Measurements from ENCODE around the gene ABHD12.
"Not testable (repeated sequence)": the region's sequence is repeated elsewhere in the genome, so short reads cannot be mapped to it uniquely, and the experiment has no call there.

The ABHD12 gene

GRCh38 chr20:25418776-25419175 lies 28.1 kb upstream of the ABHD12 start:
- ChIA-PET POLR2A (ENCODE audit: low non-redundant PET) (no interaction called here), CTCF (no interaction called here)
- TF ChIP-seq, protein P1, sequence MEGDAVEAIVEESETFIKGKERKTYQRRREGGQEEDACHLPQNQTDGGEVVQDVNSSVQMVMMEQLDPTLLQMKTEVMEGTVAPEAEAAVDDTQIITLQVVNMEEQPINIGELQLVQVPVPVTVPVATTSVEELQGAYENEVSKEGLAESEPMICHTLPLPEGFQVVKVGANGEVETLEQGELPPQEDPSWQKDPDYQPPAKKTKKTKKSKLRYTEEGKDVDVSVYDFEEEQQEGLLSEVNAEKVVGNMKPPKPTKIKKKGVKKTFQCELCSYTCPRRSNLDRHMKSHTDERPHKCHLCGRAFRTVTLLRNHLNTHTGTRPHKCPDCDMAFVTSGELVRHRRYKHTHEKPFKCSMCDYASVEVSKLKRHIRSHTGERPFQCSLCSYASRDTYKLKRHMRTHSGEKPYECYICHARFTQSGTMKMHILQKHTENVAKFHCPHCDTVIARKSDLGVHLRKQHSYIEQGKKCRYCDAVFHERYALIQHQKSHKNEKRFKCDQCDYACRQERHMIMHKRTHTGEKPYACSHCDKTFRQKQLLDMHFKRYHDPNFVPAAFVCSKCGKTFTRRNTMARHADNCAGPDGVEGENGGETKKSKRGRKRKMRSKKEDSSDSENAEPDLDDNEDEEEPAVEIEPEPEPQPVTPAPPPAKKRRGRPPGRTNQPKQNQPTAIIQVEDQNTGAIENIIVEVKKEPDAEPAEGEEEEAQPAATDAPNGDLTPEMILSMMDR (conservative IDR thresholded peaks at IDR 0.05; ENCODE audit: low read depth), result no peak
- no peak overlapping the region for H3K27ac ChIP-seq
- DNase-seq (ENCODE audit: low spot score), result no peak

- TF ChIP-seq, protein P1 (conservative IDR thresholded peaks at IDR 0.05; ENCODE audit: low read depth), result no peak
- ChIA-PET CTCF (interaction anchor here (0.6 to 1.1 kb wide), 2 partner anchors 10 to 109 kb away, joined by 4 read pairs; no protein-coding TSS in a partner anchor), POLR2A (ENCODE audit: low non-redundant PET) (no interaction called here)
- no peak for DNase-seq (ENCODE audit: low spot score)
- no peak overlapping the region for H3K27ac ChIP-seq
Measured at GRCh38 chr20:25408890-25409289, 18.3 kb upstream of the ABHD12 start.

DNA sequence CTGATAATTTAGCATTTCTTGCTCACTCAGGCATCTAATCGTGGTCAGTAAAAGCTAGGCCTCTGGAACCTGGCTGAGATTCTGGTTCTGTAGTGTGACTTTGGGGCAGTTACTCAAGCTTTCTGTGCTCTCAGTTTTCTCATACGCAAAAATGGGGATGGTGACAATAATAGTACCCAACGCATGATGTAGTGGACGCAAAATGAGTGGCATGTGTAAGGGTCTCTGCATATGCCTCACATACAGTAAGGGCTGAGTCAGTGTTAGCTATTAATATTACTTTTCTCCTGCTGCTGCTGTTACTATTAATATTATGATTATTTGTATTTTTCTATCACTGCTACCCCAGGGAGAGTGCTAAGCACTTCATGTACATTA lies 17.5 kb upstream of the ABHD12 start:
- DNase-seq (ENCODE audit: low spot score), result peak; percentile 4
- ChIA-PET CTCF (interaction anchor here (1.7 kb wide), 1 partner anchor 9 kb away, joined by 10 read pairs; no protein-coding TSS in a partner anchor), POLR2A (ENCODE audit: low non-redundant PET) (no interaction called here)
- TF ChIP-seq, protein P1 (conservative IDR thresholded peaks at IDR 0.05; ENCODE audit: low read depth), result no peak
- H3K27ac ChIP-seq, result peak overlapping the region; percentile 86

- ChIA-PET CTCF (interaction anchor here (0.6 to 1.7 kb wide), 5 partner anchors 8 to 250 kb away, joined by 3 to 10 read pairs (median 4); no protein-coding TSS in a partner anchor), POLR2A (ENCODE audit: low non-redundant PET) (interaction anchor here (0.7 kb wide), 1 partner anchor 17 kb away, joined by 3 read pairs; the partner anchor contains the start of gene ABHD12)
- peak; percentile 98 for DNase-seq (ENCODE audit: low spot score)
- TF ChIP-seq, protein P1 (conservative IDR thresholded peaks at IDR 0.05; ENCODE audit: low read depth), result no peak
- peak within 1 kb of the TSS; percentile 86 for H3K27ac ChIP-seq
Measured at GRCh38 chr20:25407311-25408169, 16.9 kb upstream of the ABHD12 start, which contains the start of gene GINS1. Gene GINS1, plus strand, starts transcription at chr20:25407673. Its CDS starts 148 bp downstream, at chr20:25407821.

- no peak overlapping the region for H3K27ac ChIP-seq
- CTCF ChIA-PET, result no interaction called here
- no peak for DNase-seq (ENCODE audit: low spot score)
- POLR2A ChIA-PET (ENCODE audit: low non-redundant PET), result no interaction called here
- TF ChIP-seq, protein P1 (conservative IDR thresholded peaks at IDR 0.05; ENCODE audit: low read depth), result no peak
Measured at GRCh38 chr20:25402583-25402982, 11.9 kb upstream of the ABHD12 start.

DNA sequence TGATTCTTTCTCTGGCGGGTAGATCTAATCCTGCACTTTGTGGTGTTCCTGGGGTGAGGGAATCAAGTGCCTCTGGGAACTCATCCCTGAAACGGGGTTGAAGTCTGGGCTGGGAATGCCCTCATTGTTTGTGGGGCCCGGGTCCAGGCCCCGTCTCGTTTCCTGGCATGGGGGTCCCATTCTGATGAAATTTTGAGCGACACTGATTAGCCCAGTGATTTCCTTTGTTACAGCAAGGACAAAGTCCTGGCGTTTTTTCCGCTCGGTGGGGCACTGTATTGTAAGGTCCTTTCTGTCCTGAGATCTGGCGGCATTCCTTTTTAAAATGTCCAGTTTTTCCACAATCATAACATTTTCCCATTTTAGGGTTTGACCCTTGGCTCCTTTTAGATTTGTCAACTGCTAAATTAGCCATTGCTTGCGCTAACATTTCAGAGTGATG lies 9.7 kb upstream of the ABHD12 start:
- POLR2A ChIA-PET (ENCODE audit: low non-redundant PET); H3K27ac ChIP-seq; CTCF ChIA-PET; DNase-seq (ENCODE audit: low spot score): not testable (repeated sequence)

- ChIA-PET POLR2A (ENCODE audit: low non-redundant PET) (no interaction called here), CTCF (interaction anchor here (0.6 to 1.8 kb wide), 15 partner anchors 8 to 146 kb away, joined by 3 to 10 read pairs (median 4); partner anchors contain the start of genes ABHD12 and GINS1)
- no peak overlapping the region for H3K27ac ChIP-seq
- DNase-seq (ENCODE audit: low spot score), result peak; percentile 65
- TF ChIP-seq, protein P1 (conservative IDR thresholded peaks at IDR 0.05; ENCODE audit: low read depth), result peak; percentile 80
Measured at GRCh38 chr20:25399037-25399430, 8.4 kb upstream of the ABHD12 start.

Data from RWPE1 (cell line).